ENCODE results near the gene TBX19.
"Not testable (repeated sequence)": the region's sequence is repeated elsewhere in the genome, so short reads cannot be mapped to it uniquely, and the experiment has no call there.

- TF ChIP-seq CTCF (IDR thresholded peaks at IDR 0.05); NFYB (CRISPR knock-in tag; conservative IDR thresholded peaks at IDR 0.05; ENCODE audit: low read depth); EMX1 (CRISPR knock-in tag; IDR thresholded peaks at IDR 0.05); FOXP1 (CRISPR knock-in tag; IDR thresholded peaks at IDR 0.05; ENCODE audit: borderline replicate concordance); ATF3 (CRISPR knock-in tag; conservative IDR thresholded peaks at IDR 0.05); SMAD3 (CRISPR knock-in tag; IDR thresholded peaks at IDR 0.05; ENCODE audit: borderline replicate concordance); SP1 (CRISPR knock-in tag; conservative IDR thresholded peaks at IDR 0.05); STAT6 (CRISPR knock-in tag; conservative IDR thresholded peaks at IDR 0.05; ENCODE audit: low read depth); KAT7 (CRISPR knock-in tag; IDR thresholded peaks at IDR 0.05; ENCODE audit: borderline replicate concordance); JUN (CRISPR knock-in tag; IDR thresholded peaks at IDR 0.05); ZBTB43 (CRISPR knock-in tag; IDR thresholded peaks at IDR 0.05); ZNF317 (CRISPR knock-in tag; IDR thresholded peaks at IDR 0.05; ENCODE audit: borderline replicate concordance, low read depth); ZSCAN18 (CRISPR knock-in tag; IDR thresholded peaks at IDR 0.05): not testable (repeated sequence)
Observed at GRCh38 chr1:168354335-168355269, 73.9 kb downstream of the TBX19 start.
